OCI-LY7 (cell line): Measurements from ENCODE around the gene ACOT8.

Experiments
- CTCF ChIP-seq: fragments of 200-600 bp; sonication (generic); conservative IDR thresholded peaks from 2 replicates; pipeline ENCODE4 v1.5.1; 2014; ENCODE audit warnings: mild to moderate bottlenecking, antibody characterized with exemption, low read length, moderate library complexity, mixed read lengths
- EZH2phosphoT487 ChIP-seq: fragments of 200-600 bp; sonication (generic); IDR thresholded peaks from 2 replicates; pipeline ENCODE4 v1.6.1; 2018; ENCODE audit warnings: low read depth, borderline replicate concordance, mild to moderate bottlenecking, mixed run types, antibody characterized with exemption, low read length, moderate library complexity, mixed read lengths

- TF ChIP-seq CTCF (no peak), EZH2phosphoT487 (no peak)
Observed at GRCh38 chr20:45810191-45810970, 46.8 kb downstream of the ACOT8 start.
